Stimulated activated naive CD8-positive, alpha-beta T cell treated with anti-CD3 and anti-CD28 coated beads, Interleukin-15, Interleukin-2, amounts not matched to agents 100 U/mL and 50 U/mL, for 24 hours (primary cell): ENCODE data around the gene P2RX2.

Source experiments
- ATAC-seq: fragments of 150-1000 bp; cut with Tn5 transposase; one replicate; pipeline ENCODE4 v1.10.0; 2021
- DNase-seq: peaks from one replicate; pipeline ENCODE4 v3.0.0; 2021

P2RX2 gene

GRCh38 chr12:132638541-132639408, 20.2 kb downstream of the P2RX2 start:
- no peak for DNase-seq
- no peak for ATAC-seq

GRCh38 chr12:132639956-132640520, 21.5 kb downstream of the P2RX2 start:
- no peak for ATAC-seq

GRCh38 chr12:132640936-132641335, 22.4 kb downstream of the P2RX2 start:
- ATAC-seq (no peak), DNase-seq (no peak)

More at GRCh38 chr12:132639956-132640520, 21.5 kb downstream of the P2RX2 start:
- no peak for DNase-seq

DNA sequence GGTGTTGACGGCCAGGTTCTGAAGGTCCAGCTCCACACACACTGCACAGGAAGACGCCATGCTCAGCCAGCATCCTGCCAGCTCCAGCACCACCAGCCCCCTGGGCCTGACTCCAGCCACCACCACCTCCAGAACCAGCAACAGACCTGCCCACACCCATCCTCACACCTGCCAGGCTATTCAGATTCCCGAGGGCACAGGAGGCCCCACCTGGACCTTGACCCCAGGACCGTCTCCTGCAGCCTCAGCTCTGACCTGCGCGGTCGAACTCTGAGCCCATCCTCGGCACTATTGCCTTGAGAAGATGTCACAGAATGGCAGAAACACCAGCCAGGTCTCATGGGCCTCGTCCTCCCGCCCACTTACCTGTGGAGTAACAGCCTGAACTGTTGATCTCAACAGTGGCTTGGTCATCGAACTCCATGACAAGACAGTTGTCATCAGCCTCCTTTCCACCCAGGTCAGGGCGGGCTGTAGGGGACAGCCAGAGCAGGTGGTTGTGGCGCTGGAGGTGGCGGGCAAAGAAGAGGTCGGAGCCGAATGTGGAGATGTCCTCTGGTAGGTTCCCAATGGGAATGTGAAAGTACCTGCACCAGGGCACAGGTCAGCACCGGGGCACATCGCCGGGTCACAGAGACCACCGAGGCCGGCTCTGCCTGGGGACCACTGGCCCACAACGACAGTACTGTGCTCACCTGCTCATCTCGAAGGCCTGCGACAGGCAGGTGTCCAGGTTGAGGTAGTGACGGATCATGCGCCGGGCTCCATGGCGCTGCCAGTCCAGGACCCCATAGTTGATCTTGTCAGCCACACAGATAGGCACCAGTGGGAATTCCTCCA, 23.5 kb downstream of the P2RX2 start:
- no peak for DNase-seq
- ATAC-seq = no peak

DNA sequence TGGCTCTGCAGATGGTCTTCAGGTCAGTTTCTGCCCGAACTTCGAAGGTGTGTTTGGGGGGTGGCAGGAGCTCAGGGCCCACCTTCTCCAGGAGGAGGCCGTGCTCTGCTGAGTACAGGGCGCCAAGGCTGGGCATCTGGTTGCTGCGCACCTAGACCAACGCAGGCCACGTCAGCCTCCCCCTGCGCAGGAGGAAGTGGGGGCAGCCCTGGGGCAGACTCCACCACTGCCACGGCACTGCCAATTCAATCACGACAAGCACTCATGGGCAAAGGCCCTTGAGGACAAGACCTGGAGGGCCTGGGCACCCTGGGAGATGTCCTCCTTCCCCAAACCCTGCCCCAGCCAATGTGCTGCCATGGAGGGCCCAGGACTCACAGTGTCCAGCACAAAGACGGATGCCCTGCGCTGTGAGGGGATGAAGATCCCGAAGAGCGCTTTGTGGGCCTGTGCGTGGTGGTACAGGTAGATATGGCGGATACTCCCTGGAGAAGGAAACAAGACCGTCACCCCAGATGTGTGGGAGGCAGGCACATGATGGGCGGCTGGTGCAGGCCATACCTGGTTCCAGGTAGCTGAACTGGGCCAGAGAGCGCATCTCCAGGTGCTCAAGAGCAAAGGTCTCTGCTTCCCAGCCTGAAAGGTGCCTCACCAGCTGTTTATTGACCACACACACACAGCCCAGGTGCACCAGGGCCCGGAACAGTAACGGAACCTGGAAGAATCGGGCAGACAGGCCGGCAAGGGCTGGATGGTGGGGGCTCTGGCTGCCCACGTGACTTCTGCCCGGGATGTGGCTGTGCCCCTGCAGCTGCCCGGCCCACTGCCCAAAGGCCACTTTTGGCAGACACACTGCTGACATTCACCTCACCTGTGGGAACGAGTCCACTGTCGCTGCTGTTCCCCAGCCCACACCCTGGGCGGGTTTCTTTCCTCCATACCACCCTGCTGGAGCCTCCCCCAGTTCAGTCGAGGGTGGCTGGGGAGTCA, 24.6 kb downstream of the P2RX2 start:
- DNase-seq (no peak), ATAC-seq (no peak)

- no peak for DNase-seq
- ATAC-seq = no peak
Measured at GRCh38 chr12:132646850-132647249, 28.3 kb downstream of the P2RX2 start.

DNA sequence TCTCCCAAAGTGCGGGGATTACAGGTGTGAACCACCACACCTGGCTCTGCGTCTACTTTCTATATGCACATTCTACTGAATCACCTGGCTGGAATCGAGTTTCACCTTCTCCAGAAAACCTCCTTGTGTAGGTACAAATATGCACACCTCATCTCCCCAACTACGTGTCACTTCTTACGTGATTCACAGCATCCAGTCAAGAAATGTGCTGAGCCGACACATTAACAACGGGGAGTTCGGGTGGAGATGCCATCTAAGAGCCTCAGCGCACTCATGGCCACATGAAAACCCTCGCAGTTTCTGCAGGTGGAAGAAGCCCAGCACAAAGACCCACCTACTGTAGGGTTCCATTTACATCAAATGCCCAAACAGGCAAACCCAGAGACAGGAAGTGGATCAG, 29.3 kb downstream of the P2RX2 start:
- no peak for ATAC-seq

GRCh38 chr12:132648616-132649225, 30.1 kb downstream of the P2RX2 start:
- no peak for ATAC-seq
- no peak for DNase-seq

More for the DNA sequence above, 29.3 kb downstream of the P2RX2 start:
- no peak for DNase-seq

- ATAC-seq = no peak
Measured at GRCh38 chr12:132649226-132649945, 30.8 kb downstream of the P2RX2 start.

DNA sequence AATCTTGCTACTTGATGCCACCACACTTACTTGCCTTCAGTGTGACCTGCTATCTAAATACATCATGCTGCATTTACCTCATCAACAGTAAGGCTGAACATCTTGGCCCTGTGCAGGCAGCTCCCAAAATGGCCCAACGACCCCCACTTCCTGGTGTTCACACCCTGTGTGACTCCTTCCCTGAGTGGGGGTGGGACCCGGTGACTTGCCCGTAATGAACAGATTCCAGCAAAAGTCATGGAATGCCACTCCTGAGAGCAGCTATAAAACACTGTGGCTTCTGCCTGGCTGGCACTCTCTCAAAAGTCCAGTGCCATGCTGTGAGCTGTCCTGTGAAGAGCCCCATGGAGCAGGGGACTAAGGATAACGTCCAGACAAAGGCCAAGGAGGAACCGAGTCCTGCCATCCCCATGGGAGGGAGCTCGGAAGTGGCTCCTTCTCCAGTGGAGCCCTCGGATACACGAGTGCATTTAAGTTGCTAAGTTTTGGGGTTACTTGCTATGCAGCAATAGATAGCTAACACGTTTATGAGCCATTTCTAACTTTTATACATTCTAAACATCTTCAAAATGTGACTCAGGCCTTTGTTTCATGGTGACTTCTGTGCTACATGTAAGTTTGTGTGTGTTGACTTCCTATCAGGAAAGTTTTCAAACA, 33.0 kb downstream of the P2RX2 start:
- DNase-seq (no peak), ATAC-seq (no peak)

More at GRCh38 chr12:132649226-132649945, 30.8 kb downstream of the P2RX2 start:
- no peak for DNase-seq

DNA sequence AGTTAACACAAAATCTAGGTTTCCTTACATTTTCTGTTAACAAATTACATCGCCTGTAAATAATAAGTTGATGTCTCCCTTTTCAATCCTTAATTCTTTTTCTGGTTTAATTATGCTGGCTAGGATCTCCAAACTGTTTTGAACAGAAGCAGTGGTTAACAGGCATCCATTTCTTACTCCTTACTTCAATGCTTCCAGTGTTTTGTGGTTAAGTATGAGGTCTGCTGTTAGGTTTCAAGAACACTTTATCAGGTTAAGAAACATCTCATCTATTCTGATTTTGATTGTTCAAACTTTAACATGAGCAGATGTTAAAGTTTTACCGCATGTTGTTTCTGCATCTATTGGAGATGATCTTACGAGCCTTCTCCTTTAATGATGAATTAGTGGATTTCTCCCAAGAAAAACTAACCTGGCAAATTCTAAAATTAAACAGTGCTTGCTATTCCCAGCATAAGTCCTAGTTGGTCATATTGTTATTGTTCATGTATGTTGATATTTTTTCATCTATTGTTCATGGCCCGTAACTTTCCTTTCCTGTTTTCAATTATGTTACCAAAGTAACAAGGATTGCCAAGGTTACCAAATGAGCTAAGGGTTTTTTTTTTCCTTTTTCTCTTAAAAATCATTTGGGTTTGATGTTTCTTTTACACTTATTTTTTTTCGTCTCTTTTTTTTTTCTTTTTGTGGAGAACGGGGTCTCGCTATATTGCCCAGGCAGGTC, 35.2 kb downstream of the P2RX2 start:
- DNase-seq (no peak), ATAC-seq (no peak)

DNA sequence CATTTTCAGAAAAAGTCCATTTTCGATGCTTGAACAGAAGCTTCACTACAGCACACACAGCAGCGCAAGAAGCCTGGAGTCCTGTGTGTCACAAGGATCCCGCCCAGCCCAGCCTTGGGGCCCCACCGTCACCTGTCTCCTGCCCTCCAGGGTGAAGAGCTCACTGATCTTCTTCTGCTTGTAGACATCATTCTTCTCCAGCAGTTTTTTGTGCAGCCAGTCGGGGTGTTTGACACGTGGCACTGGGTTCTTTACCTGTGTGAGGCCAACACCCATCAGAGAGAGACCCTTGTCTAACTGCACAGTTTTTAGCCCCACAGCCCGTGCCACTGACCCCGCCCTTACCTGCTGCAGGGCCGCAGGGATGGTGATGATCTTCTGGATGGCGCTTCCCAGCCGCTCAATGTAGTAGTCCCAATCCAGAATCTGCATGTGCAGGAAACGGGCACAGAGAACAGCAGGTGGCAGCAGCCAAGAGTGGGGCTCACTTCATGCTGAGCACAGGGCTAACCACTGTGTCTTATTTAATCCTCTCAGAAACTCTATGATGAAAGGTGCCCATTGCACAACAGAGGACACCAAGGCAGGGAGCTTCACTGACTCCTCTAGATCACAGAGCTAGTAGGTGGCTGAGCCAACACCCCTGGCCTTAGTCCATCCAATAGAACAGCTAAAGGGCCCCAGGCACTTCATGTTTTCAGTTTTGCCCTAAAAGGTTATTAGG, 38.6 kb downstream of the P2RX2 start:
- ATAC-seq = no peak
- DNase-seq = no peak

GRCh38 chr12:132658149-132658894, 39.7 kb downstream of the P2RX2 start:
- no peak for ATAC-seq
- no peak for DNase-seq

DNA sequence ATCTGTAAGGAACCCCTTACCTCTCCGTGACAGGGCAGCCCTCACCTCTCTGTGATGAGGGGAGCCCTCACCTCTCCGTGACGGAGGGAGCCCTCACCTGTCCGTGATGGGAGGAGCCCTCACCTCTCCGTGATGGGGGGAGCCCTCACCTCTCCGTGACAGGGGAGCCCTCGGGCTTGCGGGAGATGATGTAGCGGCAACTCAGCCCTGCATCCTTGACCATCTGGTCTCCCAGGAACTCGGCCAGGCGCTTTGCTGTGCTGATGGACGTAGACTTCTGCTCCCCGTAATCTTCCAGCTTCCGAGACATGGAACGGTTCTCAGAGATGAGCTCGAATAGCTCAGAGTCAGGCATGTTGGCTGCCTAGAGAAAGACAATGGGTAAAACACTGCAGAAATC, 40.6 kb downstream of the P2RX2 start:
- DNase-seq = no peak
- no peak for ATAC-seq

GRCh38 chr12:132660052-132660451, 41.5 kb downstream of the P2RX2 start:
- ATAC-seq (no peak), DNase-seq (no peak)

GRCh38 chr12:132660996-132661395, 42.4 kb downstream of the P2RX2 start:
- no peak for ATAC-seq
- DNase-seq = no peak

DNA sequence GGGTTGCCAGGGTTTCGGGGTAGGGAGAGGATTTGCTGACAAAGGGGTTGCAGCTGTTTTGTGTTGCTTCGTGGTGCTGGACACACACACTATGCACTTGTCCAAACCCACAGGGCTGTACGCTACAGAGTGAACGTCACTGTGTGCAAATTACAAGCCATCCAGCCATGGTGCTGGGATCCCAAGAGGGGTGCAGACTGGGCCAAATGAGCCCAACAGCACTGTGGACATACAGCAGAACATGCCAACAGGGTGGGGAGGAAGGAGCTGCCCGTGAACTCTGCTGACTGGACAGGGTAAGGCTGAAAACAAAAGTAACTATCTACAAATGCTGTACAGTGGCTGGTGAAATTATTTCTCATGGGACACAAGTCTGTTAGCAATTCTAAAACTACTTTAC, 43.4 kb downstream of the P2RX2 start:
- ATAC-seq (no peak), DNase-seq (no peak)
